Progenitor cell of endocrine pancreas (in vitro differentiated cells): ENCODE data around the gene HMGB3. TPM values are rescaled to one million over a fixed set of nuclear protein-coding genes. Genes with fewer than 3 reads are reported as not detected.
A peak's percentile ranks its signal among the peaks of the same experiment; 100 is the strongest.

Experiments used
- DNase-seq: peaks from one replicate; pipeline ENCODE4 v3.0.0; 2021; ENCODE audit warnings: low spot score; ENCODE audit not compliant: unreplicated experiment
- H3K27ac Mint-ChIP-seq: 2 replicates; pipeline ENCODE4 v1.8.0; 2021; ENCODE audit warnings: mild to moderate bottlenecking, moderate library complexity, mixed read lengths
- H3K27me3 Mint-ChIP-seq: 2 replicates; pipeline ENCODE4 v1.8.0; 2021; ENCODE audit warnings: mixed read lengths
- H3K36me3 Mint-ChIP-seq: 2 replicates; pipeline ENCODE4 v1.8.0; 2022; ENCODE audit warnings: mixed read lengths; ENCODE audit not compliant: insufficient read depth
- H3K4me1 Mint-ChIP-seq: 2 replicates; pipeline ENCODE4 v1.8.0; 2021; ENCODE audit warnings: low read depth, mixed read lengths
- H3K4me3 Mint-ChIP-seq: 2 replicates; pipeline ENCODE4 v1.8.0; 2021; ENCODE audit warnings: low read depth, mild to moderate bottlenecking, moderate library complexity, mixed read lengths
- H3K9me3 Mint-ChIP-seq: 2 replicates; pipeline ENCODE4 v1.8.0; 2021; ENCODE audit warnings: low read depth, mixed read lengths
- total RNA-seq: library from RNA; stranded (reverse); gene quantifications from 2 replicates; pipeline ENCODE4 v1.2.1, GENCODE V29; 2021
- TF ChIP-seq, protein P1 (sequence below): fragments of 200-600 bp; sonication (generic); IDR thresholded peaks from one replicate; pipeline ENCODE4 v1.5.0; 2021; ENCODE audit warnings: antibody characterized with exemption, mild to moderate bottlenecking; ENCODE audit not compliant: unreplicated experiment

The HMGB3 gene
- total RNA-seq, 1 donor from 2014 or later: 257 TPM

DNA sequence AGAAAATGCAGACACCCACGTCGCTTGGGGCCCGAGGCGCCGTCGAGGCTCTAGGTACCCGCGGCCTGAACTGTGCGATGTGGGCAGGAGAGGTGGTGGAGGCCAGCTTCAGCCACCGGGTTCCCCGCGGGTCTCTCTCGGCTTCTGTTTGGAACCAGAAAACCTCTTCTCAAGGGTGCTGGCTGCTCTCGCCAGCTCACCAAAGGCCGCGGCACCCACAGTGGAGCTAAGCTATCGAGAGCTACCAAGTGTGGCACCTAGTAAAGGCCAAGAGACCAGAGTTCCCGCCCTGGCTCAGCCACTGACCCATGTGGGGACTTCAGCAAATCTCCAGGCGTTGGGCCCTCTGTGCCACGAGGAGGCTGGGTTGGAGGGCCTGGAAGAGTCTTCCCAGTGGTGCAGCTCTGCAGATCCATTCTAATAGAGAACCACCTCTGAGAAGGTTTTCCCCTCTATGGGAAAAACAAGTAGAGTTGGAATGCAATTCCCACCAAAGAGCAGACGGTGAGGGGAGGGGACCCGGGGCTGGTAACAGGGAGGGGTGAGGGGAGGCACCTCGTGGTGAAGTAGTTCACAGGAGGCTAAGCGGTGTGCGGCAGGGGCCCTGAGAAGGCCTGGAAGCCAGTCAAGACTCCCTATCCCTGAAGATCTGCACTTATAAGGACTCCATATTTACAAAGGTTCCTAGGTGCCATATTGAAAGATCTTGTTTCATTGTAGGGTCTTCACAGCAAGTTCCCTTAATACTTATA lies 5.5 kb upstream of the HMGB3 start:
- peaks cover 3% of the 10 kb centered on the region for H3K4me1 Mint-ChIP-seq
- DNase-seq: no peak
- H3K27me3 Mint-ChIP-seq: peaks cover 25% of the 10 kb centered on the region
- H3K9me3 Mint-ChIP-seq: no peaks in the 10 kb centered on the region
- H3K27ac Mint-ChIP-seq: no peak overlapping the region
- no peak overlapping the region for H3K4me3 Mint-ChIP-seq
- TF ChIP-seq, protein P1, sequence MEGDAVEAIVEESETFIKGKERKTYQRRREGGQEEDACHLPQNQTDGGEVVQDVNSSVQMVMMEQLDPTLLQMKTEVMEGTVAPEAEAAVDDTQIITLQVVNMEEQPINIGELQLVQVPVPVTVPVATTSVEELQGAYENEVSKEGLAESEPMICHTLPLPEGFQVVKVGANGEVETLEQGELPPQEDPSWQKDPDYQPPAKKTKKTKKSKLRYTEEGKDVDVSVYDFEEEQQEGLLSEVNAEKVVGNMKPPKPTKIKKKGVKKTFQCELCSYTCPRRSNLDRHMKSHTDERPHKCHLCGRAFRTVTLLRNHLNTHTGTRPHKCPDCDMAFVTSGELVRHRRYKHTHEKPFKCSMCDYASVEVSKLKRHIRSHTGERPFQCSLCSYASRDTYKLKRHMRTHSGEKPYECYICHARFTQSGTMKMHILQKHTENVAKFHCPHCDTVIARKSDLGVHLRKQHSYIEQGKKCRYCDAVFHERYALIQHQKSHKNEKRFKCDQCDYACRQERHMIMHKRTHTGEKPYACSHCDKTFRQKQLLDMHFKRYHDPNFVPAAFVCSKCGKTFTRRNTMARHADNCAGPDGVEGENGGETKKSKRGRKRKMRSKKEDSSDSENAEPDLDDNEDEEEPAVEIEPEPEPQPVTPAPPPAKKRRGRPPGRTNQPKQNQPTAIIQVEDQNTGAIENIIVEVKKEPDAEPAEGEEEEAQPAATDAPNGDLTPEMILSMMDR: no peak
- H3K36me3 Mint-ChIP-seq: no peaks in the 10 kb centered on the region

DNA sequence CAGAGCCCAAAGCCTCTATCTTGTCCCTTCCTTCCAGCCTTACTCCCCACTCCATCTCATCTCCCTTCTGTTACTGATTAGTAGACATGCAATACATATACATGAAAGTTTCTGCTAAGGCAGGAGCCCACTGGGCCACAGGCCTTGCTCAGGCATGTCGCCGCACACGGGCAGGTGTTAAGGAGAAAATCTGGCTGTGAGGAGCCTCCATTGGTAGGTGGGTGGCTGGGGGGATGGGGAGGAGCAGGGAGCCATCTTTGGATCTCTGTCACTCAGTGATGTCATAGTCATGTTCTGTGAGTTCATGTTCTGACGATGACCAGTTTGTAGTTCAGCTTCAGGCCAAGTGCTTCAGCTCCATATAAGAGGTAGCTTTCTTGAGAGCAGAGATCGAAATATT lies 2.9 kb upstream of the HMGB3 start:
- Mint-ChIP-seq H3K36me3 (no peaks in the 10 kb centered on the region), H3K4me1 (peaks cover 3% of the 10 kb centered on the region)

DNA sequence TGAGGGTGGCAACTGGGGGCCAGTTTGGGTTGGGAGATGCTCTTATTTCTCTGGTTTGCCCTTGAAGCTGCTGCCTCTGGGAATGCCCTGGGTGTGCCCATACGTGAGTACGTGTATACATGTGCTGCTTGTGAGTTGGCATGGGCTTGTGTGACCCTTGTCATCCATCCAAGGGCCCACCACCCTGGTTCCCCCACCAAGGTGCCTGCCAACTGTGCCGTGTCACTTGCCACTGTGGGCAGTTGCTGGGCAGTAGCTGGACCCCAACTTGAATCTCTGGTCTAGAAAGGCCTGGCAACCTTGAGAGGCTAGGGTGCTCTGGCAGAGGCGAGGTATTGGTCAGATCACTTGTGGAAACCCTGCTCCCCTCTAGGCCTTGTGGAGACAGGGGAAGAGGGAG lies 2.4 kb upstream of the HMGB3 start:
- H3K9me3 Mint-ChIP-seq: no peaks in the 10 kb centered on the region
- peaks cover under 1% of the 10 kb centered on the region for H3K36me3 Mint-ChIP-seq
- H3K27ac Mint-ChIP-seq: no peak overlapping the region
- TF ChIP-seq, protein P1: no peak
- peaks cover 22% of the 10 kb centered on the region for H3K27me3 Mint-ChIP-seq
- no peak overlapping the region for H3K4me3 Mint-ChIP-seq
- H3K4me1 Mint-ChIP-seq: peaks cover 7% of the 10 kb centered on the region
- no peak for DNase-seq

More for the DNA sequence above, 2.9 kb upstream of the HMGB3 start:
- H3K27ac Mint-ChIP-seq: no peak overlapping the region
- no peak for DNase-seq
- TF ChIP-seq, protein P1: no peak
- H3K27me3 Mint-ChIP-seq: peaks cover 22% of the 10 kb centered on the region
- no peaks in the 10 kb centered on the region for H3K9me3 Mint-ChIP-seq
- H3K4me3 Mint-ChIP-seq: no peak overlapping the region

DNA sequence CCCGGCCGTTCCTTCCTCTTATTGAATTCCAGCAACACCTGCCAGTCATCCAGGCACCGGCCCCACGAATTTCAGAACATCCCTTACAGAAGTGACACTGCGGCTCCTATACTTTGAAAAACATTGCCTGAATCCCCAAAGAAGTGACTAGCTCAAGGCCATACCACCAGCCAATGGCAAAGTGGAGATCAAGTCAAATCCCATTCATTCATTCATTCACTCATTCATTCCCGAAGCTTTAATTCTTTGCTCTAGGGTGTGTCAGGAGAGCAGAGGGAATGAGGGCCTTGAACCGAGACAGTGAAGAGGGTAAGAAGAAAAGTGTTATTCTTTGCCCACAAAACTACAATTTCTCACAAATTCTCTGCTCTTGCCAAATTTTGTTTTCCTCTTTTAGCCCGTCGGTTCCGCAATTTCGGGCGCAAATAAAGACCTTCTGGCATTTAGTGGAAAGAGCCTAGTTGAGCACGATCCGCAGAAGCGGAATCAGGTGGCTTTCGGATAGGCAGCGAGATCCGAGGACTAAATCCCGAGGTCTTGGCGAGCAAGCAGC lies 824 bp upstream of the HMGB3 start:
- TF ChIP-seq, protein P1: no peak
- H3K4me3 Mint-ChIP-seq: peak overlapping the region; percentile 64
- peaks cover 6% of the 10 kb centered on the region for H3K36me3 Mint-ChIP-seq
- no peak for DNase-seq
- H3K27ac Mint-ChIP-seq: peak overlapping the region; percentile 64
- peaks cover 22% of the 10 kb centered on the region for H3K27me3 Mint-ChIP-seq
- no peaks in the 10 kb centered on the region for H3K9me3 Mint-ChIP-seq
- H3K4me1 Mint-ChIP-seq: peaks cover 10% of the 10 kb centered on the region

DNA sequence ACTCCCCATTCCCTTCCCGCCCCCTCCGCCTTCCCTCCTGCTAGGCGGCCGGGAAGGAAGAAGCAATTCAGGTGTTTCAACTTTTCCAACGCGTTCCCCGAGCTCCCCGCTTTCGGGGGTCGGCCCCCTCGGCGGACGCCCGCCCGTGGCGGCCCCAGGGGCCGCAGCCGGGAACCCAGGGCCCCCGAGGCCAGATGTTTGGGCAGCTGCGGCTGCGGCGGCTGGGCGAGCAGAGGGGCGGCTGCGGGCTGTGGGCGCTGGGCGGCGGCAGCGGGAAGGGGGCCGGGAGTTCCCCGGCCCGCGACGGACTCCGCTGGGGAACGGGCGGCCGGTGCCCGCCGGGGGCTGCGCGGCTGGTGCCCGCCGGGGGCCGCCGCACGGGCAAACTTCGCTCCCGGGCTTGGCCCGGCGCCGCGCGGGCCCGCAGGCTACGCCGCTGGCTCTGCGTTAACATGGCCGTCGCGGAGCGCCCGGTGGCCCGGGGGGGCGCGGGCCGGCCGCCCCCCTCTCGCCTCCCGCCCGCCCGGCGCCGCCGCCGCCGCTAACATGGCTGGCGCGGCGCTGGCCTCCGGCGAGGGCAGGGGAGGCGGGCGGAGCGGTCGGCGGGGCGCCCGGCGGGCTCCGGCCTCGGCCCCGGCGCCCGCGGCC lies 510 bp downstream of the HMGB3 start:
- no peaks in the 10 kb centered on the region for H3K9me3 Mint-ChIP-seq
- H3K27me3 Mint-ChIP-seq: peaks cover 22% of the 10 kb centered on the region
- TF ChIP-seq, protein P1: no peak
- H3K27ac Mint-ChIP-seq: no peak overlapping the region
- DNase-seq: no peak
- H3K4me3 Mint-ChIP-seq: peak overlapping the region; percentile 55
- peaks cover 10% of the 10 kb centered on the region for H3K4me1 Mint-ChIP-seq
- peaks cover 12% of the 10 kb centered on the region for H3K36me3 Mint-ChIP-seq
